Neural progenitor cell (in vitro differentiated cells): ENCODE measurements around the gene RNU1-4.
"Not testable (repeated sequence)": the region's sequence is repeated elsewhere in the genome, so short reads cannot be mapped to it uniquely, and the experiment has no call there.

Experiments
- CTCF ChIP-seq: fragments of 200-600 bp; sonication (generic); IDR thresholded peaks from 2 replicates; pipeline ENCODE4 v1.5.1; 2017; ENCODE audit warnings: antibody characterized with exemption, mild to moderate bottlenecking
- EZH2 ChIP-seq: fragments of 200-600 bp; sonication (generic); IDR thresholded peaks from 2 replicates; pipeline ENCODE4 v1.6.1; 2017; ENCODE audit warnings: antibody characterized with exemption, mild to moderate bottlenecking, moderate library complexity
- EZH2phosphoT487 ChIP-seq: fragments of 200-600 bp; sonication (generic); IDR thresholded peaks from 2 replicates; pipeline ENCODE4 v1.6.1; 2017; ENCODE audit warnings: antibody characterized with exemption

DNA sequence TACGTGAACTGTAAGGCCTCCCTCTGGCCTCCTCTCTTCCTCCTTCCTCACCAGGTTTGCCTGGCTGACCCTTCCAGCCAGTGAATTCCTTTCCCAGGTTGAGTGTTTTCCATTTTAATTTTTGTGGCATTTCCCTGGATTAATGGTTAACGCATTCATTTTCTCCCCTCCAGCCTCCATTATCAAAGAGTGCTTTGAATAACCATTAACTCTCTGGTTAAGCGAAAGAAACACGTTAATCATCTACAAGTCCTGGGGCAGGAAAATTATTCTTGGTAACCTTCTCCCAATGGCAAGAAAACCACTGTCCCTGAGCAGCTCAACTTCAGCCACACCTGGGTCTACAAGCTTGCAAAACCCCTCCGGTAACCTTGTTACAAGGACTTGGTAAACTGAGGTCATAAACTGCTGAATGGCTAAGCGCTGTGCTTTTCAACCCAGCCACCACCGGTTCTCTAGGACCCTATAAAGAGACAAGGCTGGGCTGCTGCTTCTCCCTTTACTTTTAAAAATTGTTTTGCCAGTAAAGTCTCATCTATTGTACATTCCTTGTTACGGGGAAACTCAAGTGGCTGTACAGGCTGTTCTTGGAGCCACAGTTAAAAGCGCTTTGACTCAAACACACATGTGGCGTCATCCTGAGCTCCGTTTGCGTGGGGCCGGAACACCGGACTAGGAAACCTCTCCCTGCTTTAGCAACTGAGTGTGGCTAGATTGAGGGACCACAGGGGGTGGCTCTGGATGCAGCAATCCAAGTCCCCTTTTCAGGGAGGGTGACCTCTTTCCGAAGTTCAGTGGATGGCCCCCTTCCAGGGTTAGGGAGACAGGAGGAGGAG, 24.7 kb downstream of the RNU1-4 start:
- not testable (repeated sequence) for TF ChIP-seq CTCF, EZH2, EZH2phosphoT487
